MV-4-11 (cell line): Measurements from ENCODE around the gene ADAD2.

Source experiments
- DNase-seq: peaks from one replicate; lab custom pipeline; 2025; lab: John Stamatoyannopoulos, UW

Gene ADAD2

DNA sequence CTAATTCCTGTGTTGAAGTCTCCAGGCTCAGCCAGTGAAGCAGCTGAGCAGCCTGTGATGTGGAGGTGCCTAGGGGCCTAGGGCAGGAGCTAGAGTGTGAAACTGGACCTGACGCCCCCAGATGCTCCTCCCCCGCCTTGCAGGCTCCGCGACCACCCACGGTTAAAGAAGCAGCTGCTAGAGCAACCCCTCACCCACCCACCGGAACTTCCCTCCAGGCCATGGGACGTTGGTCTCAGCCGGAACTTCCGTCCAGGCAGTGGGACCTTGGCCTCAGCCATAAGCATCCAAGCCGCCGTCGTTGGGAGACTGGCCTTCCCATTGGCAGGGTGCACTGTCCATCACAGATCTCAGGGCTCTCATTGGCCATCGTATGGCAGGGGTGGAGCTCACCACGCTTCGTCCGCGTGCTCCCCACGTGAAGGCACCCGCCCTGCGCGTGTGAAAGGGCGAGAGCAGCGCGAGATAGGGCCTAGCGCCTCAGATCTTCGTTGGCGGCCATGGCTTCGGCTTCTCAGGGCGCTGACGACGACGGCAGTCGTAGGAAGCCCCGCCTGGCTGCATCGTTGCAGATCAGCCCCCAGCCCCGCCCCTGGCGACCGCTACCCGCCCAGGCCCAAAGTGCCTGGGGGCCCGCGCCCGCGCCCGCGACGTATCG, at the start of gene ADAD2:
Gene ADAD2, plus strand, starts transcription at position 427 of the 658 bp plus-strand sequence. Its CDS starts 74 bp downstream, at position 501.
- DNase-seq: no peak

DNA sequence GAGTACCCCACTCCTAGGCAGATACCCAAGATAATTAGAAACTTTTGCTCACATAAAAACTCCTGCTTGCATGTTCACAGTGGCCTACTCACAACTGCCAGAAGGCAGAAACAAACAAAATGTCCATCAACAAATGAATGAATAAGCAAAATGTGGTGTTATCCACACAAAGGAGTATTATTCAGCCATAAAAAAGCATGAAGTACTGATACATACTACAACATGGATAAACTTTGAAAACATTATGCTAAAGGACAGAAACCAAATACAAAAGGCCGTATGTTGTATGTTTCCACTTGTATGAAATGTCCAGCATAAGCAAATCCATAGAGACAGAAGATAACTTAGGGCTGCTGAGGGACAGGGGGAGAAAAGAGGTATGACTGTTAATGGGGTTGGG, 47.9 kb upstream of the ADAD2 start:
- DNase-seq: no peak

DNA sequence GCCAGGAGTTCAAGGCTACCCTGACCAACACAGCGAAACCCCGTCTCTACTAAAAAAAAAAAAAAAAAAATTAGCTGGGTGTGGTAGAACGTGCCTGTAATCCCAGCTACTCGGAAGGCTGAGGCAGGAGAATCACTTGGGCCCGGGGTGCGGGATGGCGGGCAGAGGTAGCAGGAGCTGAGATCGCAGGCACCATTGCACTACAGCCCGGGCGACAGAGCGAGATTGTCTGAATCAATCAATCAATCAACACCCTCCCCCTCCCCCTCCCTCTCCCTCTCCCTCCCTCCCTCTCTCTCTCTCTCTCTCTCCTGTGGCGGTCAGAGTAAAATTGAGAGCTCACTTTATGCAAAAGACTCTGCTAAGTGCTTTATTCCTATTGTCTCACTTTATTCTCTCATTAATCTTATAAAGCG, 47.2 kb upstream of the ADAD2 start:
- DNase-seq: no peak

GRCh38 chr16:84144209-84144858, 46.6 kb upstream of the ADAD2 start:
- no peak for DNase-seq

DNA sequence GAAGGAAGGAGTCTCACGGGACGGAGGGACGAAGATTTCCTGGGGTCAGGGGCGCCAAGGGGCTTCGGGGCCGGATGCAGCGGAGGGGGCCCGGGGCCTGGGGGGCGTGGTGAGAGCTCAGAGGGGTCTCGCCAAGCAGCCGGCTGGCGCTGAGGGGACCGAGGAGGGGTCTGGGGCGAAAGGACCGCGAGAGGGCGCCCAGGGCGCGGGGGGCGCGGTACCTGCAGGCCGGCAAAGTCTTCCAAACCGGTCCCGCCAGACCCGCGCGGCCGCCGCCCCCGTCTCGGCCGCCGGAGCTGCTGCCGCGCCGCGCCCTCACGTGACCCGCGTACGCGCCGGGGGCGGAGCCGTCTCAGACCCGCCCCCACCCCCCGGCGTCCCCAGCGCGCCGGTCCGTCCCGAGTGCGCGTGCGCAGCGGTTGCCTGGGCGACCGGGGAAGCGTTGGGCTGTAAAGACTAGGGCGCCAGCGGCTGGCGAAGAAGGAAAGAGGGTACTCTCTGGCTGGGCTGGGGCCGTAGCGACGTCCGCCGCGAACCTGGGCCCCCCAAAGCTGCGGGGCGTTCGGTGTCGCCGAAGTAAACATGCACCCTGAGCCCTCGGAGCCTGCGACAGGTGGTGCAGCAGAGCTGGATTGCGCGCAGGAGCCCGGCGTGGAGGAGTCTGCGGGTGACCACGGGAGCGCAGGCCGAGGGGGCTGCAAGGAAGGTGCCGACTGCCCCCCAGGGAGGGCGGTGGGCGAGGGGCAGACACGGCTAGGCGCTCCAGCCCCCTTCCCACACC, 45.9 kb upstream of the ADAD2 start, which contains the start of the genes DNAAF1 and HSDL1:
Gene DNAAF1, plus strand, starts transcription at position 450 of the 781 bp plus-strand sequence. Its CDS starts 133 bp downstream, at position 583.
Gene HSDL1, minus strand, starts transcription at position 319 of the 781 bp plus-strand sequence. CDS start 13,856 bp downstream, outside the sequence.
- peak; percentile 75 for DNase-seq

GRCh38 chr16:84150926-84151325, 40.0 kb upstream of the ADAD2 start:
- DNase-seq: no peak

DNA sequence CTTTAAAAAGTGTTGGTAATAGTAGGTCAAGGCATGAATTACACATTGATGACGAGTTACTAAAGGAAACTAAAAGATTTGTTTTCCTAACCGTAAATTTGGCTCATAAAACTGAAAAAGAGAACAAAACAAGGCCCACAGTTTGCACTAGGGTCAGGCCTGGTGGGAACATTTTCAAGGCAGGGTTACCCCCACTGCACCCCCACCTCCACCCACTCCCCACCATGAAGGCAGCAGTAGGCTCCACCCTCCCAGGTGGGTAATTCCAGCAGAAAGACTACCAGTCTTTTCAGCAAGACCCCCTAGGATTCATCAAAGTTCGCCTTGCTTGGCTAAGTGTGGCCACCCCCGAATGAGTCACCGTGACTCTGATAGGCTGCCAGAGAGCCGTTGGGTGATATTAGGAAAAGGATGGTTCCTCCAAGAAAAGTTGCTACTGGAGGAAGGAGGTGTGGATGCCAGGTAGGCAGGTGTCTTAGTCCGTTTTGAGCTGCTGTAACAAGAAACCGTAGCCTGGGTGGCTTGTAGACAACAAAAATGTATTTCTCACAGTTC, 37.2 kb upstream of the ADAD2 start:
- no peak for DNase-seq

DNA sequence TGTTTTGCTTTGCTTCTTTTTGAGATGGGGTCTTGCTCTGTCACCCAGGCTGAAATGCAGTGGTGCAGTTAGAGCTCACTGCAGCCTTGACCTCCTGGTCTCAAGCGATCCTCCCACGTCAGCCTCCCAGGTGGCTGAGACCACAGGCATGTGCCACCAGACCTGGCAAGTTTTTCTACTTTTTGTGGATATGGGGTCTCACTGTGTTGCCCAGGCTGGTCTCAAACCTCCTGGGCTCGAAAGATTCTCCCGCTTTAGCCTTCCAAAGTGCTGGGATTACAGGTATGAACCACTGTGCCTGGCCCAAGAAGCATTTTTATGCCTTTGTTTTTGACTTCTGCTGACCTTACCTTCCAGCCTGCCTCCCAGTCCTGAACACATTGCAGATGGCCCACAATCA, 35.7 kb upstream of the ADAD2 start:
- no peak for DNase-seq

DNA sequence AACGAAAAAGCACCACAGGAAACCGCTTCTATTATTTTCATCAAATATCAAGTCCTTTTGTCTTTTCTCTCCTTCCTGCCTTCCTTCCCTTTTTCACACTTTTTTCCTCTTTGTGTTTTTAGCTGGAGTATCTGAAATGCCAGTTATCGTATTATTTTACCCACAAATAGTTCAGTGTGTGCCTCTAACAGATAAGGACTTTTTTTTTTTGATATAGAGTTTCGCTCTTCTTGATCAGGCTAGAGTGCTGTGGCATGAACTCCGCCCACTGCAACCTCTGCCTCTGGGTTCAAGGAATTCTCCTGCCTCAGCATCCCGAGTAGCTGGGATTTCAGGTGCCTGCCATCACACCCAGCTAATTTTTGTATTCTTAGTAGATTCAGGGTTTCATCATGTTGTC, 35.2 kb upstream of the ADAD2 start:
- no peak for DNase-seq

DNA sequence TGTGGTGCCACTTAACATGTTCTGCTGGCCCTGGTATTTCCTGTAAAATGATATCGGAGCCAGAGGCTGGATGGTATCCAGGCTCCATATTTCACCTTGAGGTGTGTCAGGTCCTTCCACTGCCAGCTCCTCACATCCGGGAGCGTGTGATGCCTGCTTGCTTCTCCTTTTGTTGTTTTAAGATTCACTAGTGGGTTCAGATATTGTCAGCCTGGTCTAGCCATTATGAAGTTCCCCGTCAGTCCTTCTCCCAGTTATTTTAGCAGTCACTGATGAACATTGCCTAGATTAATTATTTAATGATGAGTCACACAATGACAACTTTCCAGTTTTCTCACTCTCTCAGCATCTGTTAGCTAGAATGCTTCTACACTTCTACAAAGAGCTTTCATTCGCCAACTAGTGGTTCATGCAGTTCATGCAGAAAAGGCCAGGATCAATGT, 34.6 kb upstream of the ADAD2 start:
- DNase-seq: no peak

GRCh38 chr16:84159007-84159406, 31.9 kb upstream of the ADAD2 start:
- no peak for DNase-seq

- DNase-seq: no peak
These were observed 31.2 kb upstream of the ADAD2 start for GRCh38 chr16:84159800-84160199.

GRCh38 chr16:84161037-84161436, 29.9 kb upstream of the ADAD2 start:
- no peak for DNase-seq

- DNase-seq: no peak
These were observed 29.2 kb upstream of the ADAD2 start for GRCh38 chr16:84161801-84162200.

DNA sequence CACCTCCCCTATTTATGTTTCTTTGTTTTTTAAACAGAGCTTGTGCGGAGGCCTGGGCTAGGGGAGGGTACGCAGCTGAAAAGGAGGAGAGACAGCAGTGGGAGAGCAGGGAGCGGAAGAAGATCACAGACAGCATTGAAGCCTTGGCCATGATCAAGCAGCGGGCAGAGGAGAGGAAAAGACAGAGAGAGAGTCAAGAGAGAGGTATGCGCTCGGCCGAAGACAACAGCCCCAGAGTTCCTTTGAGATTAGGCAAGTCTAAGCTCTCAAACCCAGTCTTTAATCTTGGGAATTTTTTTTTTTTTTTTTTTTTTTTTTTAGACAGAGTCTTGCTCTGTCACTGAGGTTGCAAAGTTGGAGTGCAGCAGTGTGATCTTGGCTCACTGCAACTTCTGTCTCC, 25.2 kb upstream of the ADAD2 start:
- no peak for DNase-seq

DNA sequence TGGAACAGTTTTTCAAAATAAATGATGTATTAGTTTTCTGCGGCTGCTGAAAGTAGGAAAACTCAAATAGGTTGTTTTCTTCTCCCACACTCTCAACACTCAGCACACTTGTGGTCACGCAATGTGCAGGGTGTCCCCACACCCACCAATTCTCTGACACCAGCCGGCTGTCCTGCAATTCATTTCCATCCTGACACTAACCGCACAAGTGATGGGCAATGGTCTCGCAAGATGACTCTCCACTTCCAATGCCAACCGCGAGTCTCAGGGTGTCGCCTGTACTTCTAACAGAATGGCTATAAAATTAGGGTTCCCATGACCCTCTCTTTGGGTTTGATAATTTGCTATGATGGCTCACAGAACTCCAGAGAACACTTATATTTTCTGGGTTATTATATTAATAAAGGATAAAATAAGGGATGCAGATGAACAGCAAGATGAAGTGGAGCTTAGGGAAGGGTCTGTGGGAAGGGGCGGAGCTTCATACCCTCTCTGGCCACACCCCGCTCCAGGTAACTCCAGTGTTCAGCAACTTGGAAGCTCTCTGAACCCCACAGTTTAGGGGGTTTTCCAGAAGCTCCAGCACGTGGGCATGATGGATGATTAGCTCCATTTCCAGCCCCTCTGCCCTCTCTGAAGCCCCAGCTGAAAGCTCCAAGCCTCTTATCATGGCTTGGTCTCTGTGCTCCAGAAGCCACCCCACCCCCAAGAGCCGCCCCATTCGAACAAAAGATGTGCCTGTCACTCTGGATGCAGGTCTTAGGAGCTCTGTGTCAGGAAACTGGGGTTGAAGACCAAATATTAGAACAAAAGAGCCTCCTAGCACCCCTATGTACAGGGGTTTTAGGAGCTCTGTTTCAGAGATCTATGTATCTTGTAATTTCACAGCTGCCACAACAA, 23.9 kb upstream of the ADAD2 start:
- no peak for DNase-seq

- no peak for DNase-seq
These were observed 21.1 kb upstream of the ADAD2 start for GRCh38 chr16:84169765-84170310.

- DNase-seq: no peak
These were observed 16.6 kb upstream of the ADAD2 start for GRCh38 chr16:84174396-84174795.

DNA sequence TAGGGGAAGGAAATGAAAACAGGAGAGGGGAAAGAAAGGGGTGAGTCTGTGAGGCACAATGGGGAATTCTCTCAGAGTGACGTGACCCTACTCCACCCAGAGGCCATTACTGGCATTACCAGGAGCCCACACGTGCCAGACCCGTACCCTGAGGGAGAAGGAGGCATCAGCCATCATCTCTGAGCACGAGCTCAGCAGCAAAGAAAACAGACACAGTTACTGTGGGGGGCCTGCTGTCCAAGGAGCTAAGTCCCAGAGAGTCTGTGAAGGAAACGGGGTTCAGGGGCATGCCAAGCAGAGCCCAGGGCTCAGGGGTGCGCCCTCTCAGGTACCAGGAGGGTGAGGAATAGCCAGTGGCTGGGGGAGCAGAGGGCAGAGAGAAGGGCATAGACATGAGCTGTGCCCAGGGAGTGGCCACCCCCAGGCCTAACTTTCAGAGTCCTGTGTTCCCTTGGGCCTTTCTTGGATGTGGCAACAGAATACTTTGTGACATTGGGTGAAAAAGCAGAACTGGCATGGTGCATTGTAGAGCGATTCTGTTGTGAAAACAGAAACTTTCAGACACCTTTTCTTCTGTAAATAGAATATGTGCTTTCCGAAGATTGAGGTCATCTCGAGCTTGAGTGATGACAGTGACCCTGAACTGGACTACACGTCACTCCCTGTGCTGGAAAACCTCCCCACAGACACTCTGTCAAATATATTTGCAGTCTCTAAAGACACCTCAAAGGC, 15.4 kb upstream of the ADAD2 start:
- peak; percentile 91 for DNase-seq
